Measurements from ENCODE around the gene RNF26.

DNA sequence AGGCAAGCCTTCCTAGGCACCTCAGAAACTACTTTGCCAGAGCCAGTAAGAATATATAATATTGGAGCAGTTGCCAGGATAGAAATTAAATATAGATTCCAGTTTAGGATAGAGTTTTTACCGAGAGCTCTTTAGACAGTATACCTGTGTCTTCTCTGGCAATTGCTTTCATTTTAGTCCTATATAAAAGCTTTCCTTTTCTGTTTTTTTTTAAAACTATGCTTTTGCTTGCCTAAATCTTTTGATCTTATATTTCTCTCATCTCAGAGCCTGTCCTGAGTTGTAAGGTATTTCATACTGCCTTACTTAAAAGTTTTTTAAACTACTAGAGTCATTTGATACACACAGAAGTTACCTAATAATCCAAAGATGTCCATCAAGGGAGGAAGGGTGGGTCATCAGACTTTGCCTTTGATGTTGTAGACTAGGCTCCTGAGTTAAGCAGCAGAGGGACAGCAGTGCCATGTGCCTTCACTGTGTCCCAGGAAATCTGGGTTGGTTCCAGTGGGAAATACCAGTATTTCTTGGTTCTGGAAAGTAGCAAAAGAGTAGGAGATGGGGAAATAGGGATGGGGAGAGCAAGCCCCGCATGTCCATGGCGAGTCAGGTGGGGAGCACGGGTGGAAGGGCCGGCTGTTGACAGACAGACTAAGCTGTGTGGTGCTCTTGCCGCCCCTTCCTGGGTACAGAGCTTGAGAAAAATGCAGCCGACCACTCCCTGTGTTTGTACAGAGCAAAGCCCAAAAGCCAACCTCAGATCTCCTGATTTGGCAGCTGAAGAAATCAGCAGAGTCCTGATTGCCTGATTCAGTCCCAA lies 28.6 kb upstream of the RNF26 start:
- TF ChIP-seq TAF1 (IDR thresholded peaks at IDR 0.05; ENCODE audit: low read depth, low read length) (no peak), POLR2AphosphoS5 (IDR thresholded peaks at IDR 0.05; ENCODE audit: low read depth, low read length) (no peak), POLR2A (IDR thresholded peaks at IDR 0.05; ENCODE audit: low read depth, low read length) (no peak), SPI1 (IDR thresholded peaks at IDR 0.05; ENCODE audit: low read depth, low read length) (no peak), PAX5 (IDR thresholded peaks at IDR 0.05; ENCODE audit: insufficient read depth, low read length, severe bottlenecking) (no peak)
